HL-60/S4 treated with retinoic acid at 250 ng/mL for 4 days and 3 days (cell line): Measurements from ENCODE around the gene SUFU.
"Not testable (repeated sequence)": the region's sequence is repeated elsewhere in the genome, so short reads cannot be mapped to it uniquely, and the experiment has no call there.

Experiments used
- in situ Hi-C: fragments of 300-500 bp; cut with MboI; formaldehyde crosslinking; loops from 2 replicates; pipeline ENCODE4 v1.7.0; 2022; ENCODE audit warnings: low sequenced_read_pairs

The SUFU gene

GRCh38 chr10:102511583-102512274 is 8.0 kb downstream of the SUFU start:
- in situ Hi-C loops: no loop called here

GRCh38 chr10:102514487-102515311 is 10.9 kb downstream of the SUFU start:
- in situ Hi-C loops: no loop called here

GRCh38 chr10:102515724-102516123 is 12.0 kb downstream of the SUFU start:
- in situ Hi-C loops: no loop called here

- in situ Hi-C loops: no loop called here
These were observed 13.8 kb downstream of the SUFU start for GRCh38 chr10:102517553-102517952.

GRCh38 chr10:102519246-102519825 is 15.6 kb downstream of the SUFU start:
- in situ Hi-C loops: no loop called here

- in situ Hi-C loops: no loop called here
These were observed 19.1 kb downstream of the SUFU start for GRCh38 chr10:102522874-102523249.

GRCh38 chr10:102523250-102524029 is 19.7 kb downstream of the SUFU start:
- in situ Hi-C loops: no loop called here

- in situ Hi-C loops: no loop called here
These were observed 21.0 kb downstream of the SUFU start for GRCh38 chr10:102524746-102525145.

GRCh38 chr10:102527546-102527945 is 23.8 kb downstream of the SUFU start:
- in situ Hi-C loops: no loop called here

- in situ Hi-C loops: no loop called here
These were observed 30.6 kb downstream of the SUFU start for GRCh38 chr10:102534333-102534732.

GRCh38 chr10:102534966-102535365 is 31.2 kb downstream of the SUFU start:
- in situ Hi-C loops: not testable (repeated sequence)

- in situ Hi-C loops: no loop called here
These were observed 31.8 kb downstream of the SUFU start for GRCh38 chr10:102535481-102536147.

- in situ Hi-C loops: no loop called here
These were observed 33.6 kb downstream of the SUFU start for GRCh38 chr10:102537367-102537766.

- in situ Hi-C loops: no loop called here
These were observed 34.2 kb downstream of the SUFU start for GRCh38 chr10:102537948-102538347.

GRCh38 chr10:102538811-102539210 is 35.0 kb downstream of the SUFU start:
- in situ Hi-C loops: no loop called here

GRCh38 chr10:102540023-102540422 is 36.3 kb downstream of the SUFU start:
- in situ Hi-C loops: no loop called here

- in situ Hi-C loops: no loop called here
These were observed 39.1 kb downstream of the SUFU start for GRCh38 chr10:102542800-102543418.

- in situ Hi-C loops: no loop called here
These were observed 41.6 kb downstream of the SUFU start for GRCh38 chr10:102545265-102545871.

- in situ Hi-C loops: no loop called here
These were observed 42.2 kb downstream of the SUFU start for GRCh38 chr10:102545997-102546396.
